Muscle of leg (tissue), 11 donors: ENCODE results near the gene NRG2. TPM values are rescaled to one million over a fixed set of nuclear protein-coding genes. Genes with fewer than 3 reads are reported as not detected.

ENCODE experiments used
- DNase-seq: peaks from one replicate; pipeline ENCODE4 v3.0.0; 2013
- H3K27ac ChIP-seq: one replicate; pipeline ENCODE4 v1.5.1; 2013; ENCODE audit warnings: mild to moderate bottlenecking, low read length, control low read depth
- H3K27me3 ChIP-seq: one replicate; pipeline ENCODE4 v1.6.1; 2013; ENCODE audit warnings: low read length; ENCODE audit not compliant: control insufficient read depth, insufficient read depth
- H3K36me3 ChIP-seq: one replicate; pipeline ENCODE4 v1.6.1; 2013; ENCODE audit warnings: low read length; ENCODE audit not compliant: control insufficient read depth, insufficient read depth
- H3K4me1 ChIP-seq: one replicate; pipeline ENCODE4 v1.6.1; 2013; ENCODE audit warnings: low read length; ENCODE audit not compliant: control insufficient read depth, insufficient read depth
- H3K4me3 ChIP-seq: one replicate; pipeline ENCODE4 v1.5.1; 2013; ENCODE audit warnings: low read length, control low read depth
- H3K9me3 ChIP-seq: replicated peaks from 2 replicates; pipeline ENCODE4 v1.6.1; 2013; ENCODE audit warnings: low read depth, low read length; ENCODE audit not compliant: control insufficient read depth
- WGBS: methylation state at CpG from one replicate; pipeline ENCODE4 v1.1.5; 2013; ENCODE audit warnings: missing lambda C conversion rate; ENCODE audit not compliant: insufficient coverage; 5-methylcytosine and 5-hydroxymethylcytosine counted together
- polyA plus RNA-seq, 8 donors: library from polyadenylated mRNA; unstranded; fragments of 120-200 nt; gene quantifications; one replicate each; pipeline versions ENCODE4 v1.2.1 to v1.2.3, GENCODE V29; 2013; ENCODE audit warnings: inconsistent platforms in 1 of 8, low replicate concordance in 1 of 8; ENCODE audit not compliant: insufficient read length in 8 of 8, insufficient read depth in 1 of 8
- total RNA-seq: library from RNA; stranded (reverse); fragments of 120-200 nt; gene quantifications from one replicate; pipeline ENCODE4 v1.2.4, GENCODE V29; 2013

Gene NRG2
- total and polyA plus RNA-seq, 9 donors, result 0.82 to 2.8 (median 1.5) TPM

DNA sequence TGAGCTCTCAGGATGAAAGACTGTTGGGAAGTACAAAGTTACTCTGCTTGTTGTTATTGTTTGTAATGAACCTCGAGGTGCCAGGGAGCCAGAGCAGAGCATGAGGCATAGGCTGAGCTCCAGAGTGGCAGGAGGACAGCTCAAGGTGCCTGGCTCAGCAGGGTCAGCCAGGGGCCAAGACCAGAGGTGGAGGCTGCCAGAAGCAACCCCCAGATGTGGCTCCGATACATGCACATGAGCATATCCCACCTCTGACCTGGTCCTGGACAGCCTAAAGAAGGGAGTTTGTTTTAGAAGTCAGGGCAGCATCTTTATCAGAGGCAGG lies 141.9 kb downstream of the NRG2 start:
- H3K27me3 ChIP-seq, result peaks cover 54% of the 10 kb centered on the region
- H3K36me3 ChIP-seq, result no peaks in the 10 kb centered on the region
- no peak for DNase-seq

DNA sequence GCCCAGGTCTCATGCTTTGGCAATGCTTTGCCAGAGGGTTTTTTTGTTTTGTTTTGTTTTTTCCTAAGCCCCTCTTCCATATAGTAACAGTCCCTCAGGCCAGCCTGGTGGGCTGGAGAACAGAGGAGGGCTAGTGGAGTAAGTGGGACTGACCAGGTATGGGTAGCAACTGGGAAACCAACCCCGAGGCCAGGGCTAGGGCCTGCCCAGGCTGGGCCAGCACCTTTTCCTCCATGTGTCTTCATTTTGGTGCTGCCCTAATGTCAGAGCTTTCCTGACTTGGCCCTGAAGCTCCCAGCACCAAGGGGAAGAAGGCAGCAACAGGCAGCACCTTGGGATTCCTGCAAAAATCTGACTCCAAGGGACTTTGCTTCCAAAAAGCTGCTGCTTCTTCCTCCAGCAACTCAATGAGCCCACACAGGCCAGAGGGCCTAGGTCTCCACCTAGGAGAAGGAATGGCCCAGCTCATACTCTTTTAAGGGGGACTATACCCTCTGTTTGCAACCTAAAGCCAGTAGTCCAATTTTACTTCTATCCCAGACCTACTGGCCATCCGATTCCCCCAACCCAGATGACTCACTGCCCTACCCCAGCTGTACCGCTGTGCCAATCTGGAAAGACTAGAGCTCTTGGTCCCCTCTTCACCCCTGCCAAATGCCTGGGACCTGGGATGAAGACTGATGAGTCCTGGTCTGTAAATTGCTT lies 142.4 kb downstream of the NRG2 start:
- Histone ChIP-seq H3K27ac (no peak overlapping the region), H3K4me3 (no peak overlapping the region), H3K4me1 (peaks cover 28% of the 10 kb centered on the region), H3K27me3 (peaks cover 53% of the 10 kb centered on the region), H3K9me3 (no peaks in the 10 kb centered on the region), H3K36me3 (no peaks in the 10 kb centered on the region)
- 71% methylated on average over 1 of the region's 3 CpGs for WGBS
- DNase-seq, result no peak

More for the DNA sequence above, 141.9 kb downstream of the NRG2 start:
- H3K4me1 ChIP-seq, result peaks cover 24% of the 10 kb centered on the region
- H3K9me3 ChIP-seq, result no peaks in the 10 kb centered on the region
- H3K27ac ChIP-seq, result no peak overlapping the region
- H3K4me3 ChIP-seq, result no peak overlapping the region
- 57% methylated on average over 1 of the region's 2 CpGs for WGBS

- H3K4me3 ChIP-seq, result no peak overlapping the region
These were observed 144.1 kb downstream of the NRG2 start for GRCh38 chr5:139898981-139899380.

DNA sequence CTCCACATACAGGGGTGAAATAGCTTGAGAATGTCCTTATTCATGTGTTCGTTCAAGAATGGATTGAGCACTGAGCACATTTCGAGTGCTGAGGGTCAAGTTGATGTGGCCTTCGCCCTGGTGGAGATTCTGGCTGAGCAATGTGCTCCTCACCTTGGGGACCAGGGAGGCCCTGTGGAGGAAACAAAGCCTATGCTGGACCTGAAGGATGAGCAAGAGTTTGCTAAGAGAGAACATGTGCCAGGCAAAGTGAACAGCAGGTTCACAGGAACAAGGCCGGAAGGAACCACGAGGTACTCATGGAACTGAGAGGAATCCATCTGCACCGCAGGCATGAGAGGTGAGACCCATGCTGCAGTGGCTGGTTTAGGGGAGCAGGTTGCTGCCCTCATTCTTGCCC lies 145.1 kb downstream of the NRG2 start:
- no peak overlapping the region for H3K4me3 ChIP-seq
- no peak for DNase-seq
- peaks cover 31% of the 10 kb centered on the region for H3K27me3 ChIP-seq
- H3K36me3 ChIP-seq, result no peaks in the 10 kb centered on the region
- H3K9me3 ChIP-seq, result no peaks in the 10 kb centered on the region
- peaks cover 28% of the 10 kb centered on the region for H3K4me1 ChIP-seq
- no peak overlapping the region for H3K27ac ChIP-seq
- 90% methylated on average over 6 of the region's 6 CpGs for WGBS

More at GRCh38 chr5:139898981-139899380, 144.1 kb downstream of the NRG2 start:
- peaks cover 40% of the 10 kb centered on the region for H3K27me3 ChIP-seq
- peaks cover 34% of the 10 kb centered on the region for H3K4me1 ChIP-seq
- H3K9me3 ChIP-seq, result no peaks in the 10 kb centered on the region
- DNase-seq, result no peak
- WGBS, result 94% methylated on average over 2 of the region's 2 CpGs
- no peaks in the 10 kb centered on the region for H3K36me3 ChIP-seq
- H3K27ac ChIP-seq, result no peak overlapping the region

- H3K4me3 ChIP-seq, result no peak overlapping the region
- no peaks in the 10 kb centered on the region for H3K36me3 ChIP-seq
- no peak overlapping the region for H3K27ac ChIP-seq
- no peaks in the 10 kb centered on the region for H3K9me3 ChIP-seq
- DNase-seq, result no peak
- 69% methylated on average over 2 of the region's 6 CpGs for WGBS
- peaks cover 25% of the 10 kb centered on the region for H3K27me3 ChIP-seq
- H3K4me1 ChIP-seq, result peaks cover 27% of the 10 kb centered on the region
These were observed 145.8 kb downstream of the NRG2 start for GRCh38 chr5:139897342-139897741.

GRCh38 chr5:139896718-139897117 lies 146.4 kb downstream of the NRG2 start:
- no peaks in the 10 kb centered on the region for H3K36me3 ChIP-seq
- WGBS, result 75% methylated on average over 2 of the region's 4 CpGs
- H3K4me1 ChIP-seq, result peaks cover 27% of the 10 kb centered on the region
- H3K27ac ChIP-seq, result no peak overlapping the region
- no peaks in the 10 kb centered on the region for H3K9me3 ChIP-seq
- DNase-seq, result no peak
- peaks cover 21% of the 10 kb centered on the region for H3K27me3 ChIP-seq
- no peak overlapping the region for H3K4me3 ChIP-seq

DNA sequence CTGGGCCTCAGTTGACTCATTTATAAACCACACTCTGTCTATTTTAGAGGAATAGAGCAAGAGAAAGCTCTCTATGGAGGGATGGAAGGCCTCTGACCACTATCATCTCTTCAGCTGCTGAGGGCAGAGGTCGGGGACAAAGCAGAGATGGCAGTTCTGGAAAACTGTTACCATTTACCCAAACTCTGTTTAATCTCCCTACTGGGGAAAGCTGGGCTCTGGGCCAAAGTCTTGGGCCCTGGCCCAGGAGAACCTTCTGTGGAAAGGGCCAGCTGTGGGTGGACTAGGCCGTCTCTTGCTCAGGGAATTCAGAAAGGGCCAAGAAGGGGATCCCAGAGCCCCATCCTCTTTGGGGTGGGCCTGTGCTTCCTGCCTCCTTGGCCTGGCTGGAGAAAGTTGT lies 147.5 kb downstream of the NRG2 start:
- H3K27me3 ChIP-seq, result peaks cover 13% of the 10 kb centered on the region
- peaks cover 27% of the 10 kb centered on the region for H3K4me1 ChIP-seq
- H3K27ac ChIP-seq, result no peak overlapping the region
- DNase-seq, result peak; percentile 39
- H3K9me3 ChIP-seq, result no peaks in the 10 kb centered on the region
- no peak overlapping the region for H3K4me3 ChIP-seq
- 40% methylated on average over 1 of the region's 2 CpGs for WGBS
- H3K36me3 ChIP-seq, result no peaks in the 10 kb centered on the region

DNA sequence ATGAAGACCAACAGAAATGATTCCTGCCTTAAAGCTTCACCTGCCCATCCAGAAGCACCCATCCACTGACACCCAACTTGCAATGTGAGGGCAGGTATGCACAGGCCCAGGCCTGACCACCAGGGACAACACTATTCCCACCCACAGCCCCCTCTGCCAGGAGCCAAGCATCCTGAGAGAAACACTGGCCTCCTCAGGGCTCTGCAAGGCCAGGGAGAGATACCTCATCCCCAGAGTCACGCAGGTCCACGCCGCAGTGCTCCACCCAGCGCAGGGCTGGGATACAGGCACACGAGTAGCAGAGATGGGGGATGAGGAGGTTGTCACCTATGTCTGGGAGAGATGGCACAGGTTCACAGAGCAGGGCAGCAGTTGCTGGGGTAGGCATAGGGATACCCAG lies 148.1 kb downstream of the NRG2 start:
- Histone ChIP-seq H3K4me3 (no peak overlapping the region), H3K27ac (no peak overlapping the region), H3K36me3 (no peaks in the 10 kb centered on the region), H3K9me3 (no peaks in the 10 kb centered on the region), H3K4me1 (peaks cover 27% of the 10 kb centered on the region), H3K27me3 (peaks cover 9% of the 10 kb centered on the region)
- no peak for DNase-seq
- 85% methylated on average over 5 of the region's 5 CpGs for WGBS

GRCh38 chr5:139893873-139894272 lies 149.2 kb downstream of the NRG2 start:
- Histone ChIP-seq H3K4me3 (no peak overlapping the region), H3K4me1 (peaks cover 27% of the 10 kb centered on the region), H3K36me3 (no peaks in the 10 kb centered on the region), H3K27me3 (peaks cover 9% of the 10 kb centered on the region), H3K9me3 (no peaks in the 10 kb centered on the region), H3K27ac (no peak overlapping the region)
- 50% methylated on average over 9 of the region's 9 CpGs for WGBS
- DNase-seq, result no peak

DNA sequence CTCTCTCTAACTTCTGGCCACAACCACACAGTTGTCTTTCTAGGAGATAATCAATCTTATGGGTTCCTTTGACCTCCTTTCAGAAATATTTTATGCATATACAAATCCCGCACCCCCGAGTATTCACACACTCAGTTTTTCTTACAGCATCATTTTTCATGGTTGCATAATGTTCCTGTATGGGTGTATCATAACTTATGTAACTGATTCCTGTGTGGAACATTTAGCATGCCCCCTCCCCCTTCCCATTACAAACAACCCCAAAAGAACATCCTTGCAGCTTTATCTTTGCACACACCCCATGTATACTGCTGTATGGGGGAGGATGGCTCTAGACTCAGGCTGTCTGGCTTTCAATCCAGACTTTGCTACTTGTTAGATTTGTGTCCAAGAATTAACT lies 153.7 kb downstream of the NRG2 start:
- H3K27me3 ChIP-seq, result peaks cover 9% of the 10 kb centered on the region

GRCh38 chr5:139888370-139888769 lies 154.7 kb downstream of the NRG2 start:
- Histone ChIP-seq H3K9me3 (no peaks in the 10 kb centered on the region), H3K4me1 (peaks cover 11% of the 10 kb centered on the region), H3K36me3 (no peaks in the 10 kb centered on the region), H3K27me3 (peaks cover 9% of the 10 kb centered on the region), H3K27ac (no peak overlapping the region), H3K4me3 (no peak overlapping the region)
- WGBS, result 45% methylated on average over 3 of the region's 4 CpGs
- no peak for DNase-seq

More for the DNA sequence above, 153.7 kb downstream of the NRG2 start:
- H3K4me1 ChIP-seq, result peaks cover 6% of the 10 kb centered on the region
- WGBS, result no CpG with 5 or more reads among the region's 2 CpGs
- H3K27ac ChIP-seq, result no peak overlapping the region
- H3K9me3 ChIP-seq, result no peaks in the 10 kb centered on the region
- H3K4me3 ChIP-seq, result no peak overlapping the region
- H3K36me3 ChIP-seq, result no peaks in the 10 kb centered on the region
- DNase-seq, result no peak
